Measurements from ENCODE around the gene MSX2. TPM values are rescaled to one million over a fixed set of nuclear protein-coding genes. Genes with fewer than 3 reads are reported as not detected.

MSX2 gene
- total RNA-seq, 1 experiment from 2014 or later, result not detected

DNA sequence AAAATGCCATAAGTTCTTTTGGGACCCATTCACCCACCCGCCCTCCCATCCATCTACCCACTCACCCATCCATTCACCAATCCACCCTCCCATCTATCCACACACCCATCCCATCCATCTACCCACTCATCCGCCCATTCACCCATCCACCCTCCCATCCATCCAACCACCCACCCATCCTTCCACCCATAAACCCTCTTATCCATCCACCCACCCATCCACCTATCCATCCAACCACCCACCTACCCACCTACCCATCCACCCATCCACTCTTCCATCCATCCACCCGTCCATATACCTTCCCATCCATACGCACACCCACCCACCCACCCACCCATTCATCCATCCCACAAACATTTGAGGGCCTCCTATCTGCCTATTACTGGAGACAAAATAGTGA lies 43.3 kb downstream of the MSX2 start:
- Histone ChIP-seq H3K4me1 (ENCODE audit: insufficient read depth, low read length, poor library complexity, severe bottlenecking) (no peaks in the 10 kb centered on the region), H3K4me3 (ENCODE audit: low read depth, low read length, poor library complexity, severe bottlenecking) (no peak overlapping the region), H3K36me3 (ENCODE audit: insufficient read depth, low read length, poor library complexity, severe bottlenecking) (no peaks in the 10 kb centered on the region), H3K27me3 (replicated peaks; ENCODE audit: insufficient read depth, low read depth, low read length, poor library complexity) (peaks cover 4% of the 10 kb centered on the region), H3K9me3 (ENCODE audit: low read depth, low read length, poor library complexity, severe bottlenecking) (no peaks in the 10 kb centered on the region), H3K27ac (ENCODE audit: low read depth, low read length, poor library complexity, severe bottlenecking) (no peak overlapping the region)
- DNase-seq (ENCODE audit: low spot score), result no peak
- ChIA-PET CTCF (no interaction called here), POLR2A (ENCODE audit: low non-redundant PET) (no interaction called here)
- intact Hi-C loops (cut with micrococcal nuclease; ENCODE audit: unreplicated experiment), result no loop called here
- TF ChIP-seq EZH2 (IDR thresholded peaks at IDR 0.05; ENCODE audit: borderline replicate concordance, low read depth, low read length, poor library complexity, severe bottlenecking), result no peak
- TF ChIP-seq, protein P1, sequence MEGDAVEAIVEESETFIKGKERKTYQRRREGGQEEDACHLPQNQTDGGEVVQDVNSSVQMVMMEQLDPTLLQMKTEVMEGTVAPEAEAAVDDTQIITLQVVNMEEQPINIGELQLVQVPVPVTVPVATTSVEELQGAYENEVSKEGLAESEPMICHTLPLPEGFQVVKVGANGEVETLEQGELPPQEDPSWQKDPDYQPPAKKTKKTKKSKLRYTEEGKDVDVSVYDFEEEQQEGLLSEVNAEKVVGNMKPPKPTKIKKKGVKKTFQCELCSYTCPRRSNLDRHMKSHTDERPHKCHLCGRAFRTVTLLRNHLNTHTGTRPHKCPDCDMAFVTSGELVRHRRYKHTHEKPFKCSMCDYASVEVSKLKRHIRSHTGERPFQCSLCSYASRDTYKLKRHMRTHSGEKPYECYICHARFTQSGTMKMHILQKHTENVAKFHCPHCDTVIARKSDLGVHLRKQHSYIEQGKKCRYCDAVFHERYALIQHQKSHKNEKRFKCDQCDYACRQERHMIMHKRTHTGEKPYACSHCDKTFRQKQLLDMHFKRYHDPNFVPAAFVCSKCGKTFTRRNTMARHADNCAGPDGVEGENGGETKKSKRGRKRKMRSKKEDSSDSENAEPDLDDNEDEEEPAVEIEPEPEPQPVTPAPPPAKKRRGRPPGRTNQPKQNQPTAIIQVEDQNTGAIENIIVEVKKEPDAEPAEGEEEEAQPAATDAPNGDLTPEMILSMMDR (conservative IDR thresholded peaks at IDR 0.05; ENCODE audit: low read depth, low read length), result no peak
- no TSS peak for BruUV-seq (replicated peaks)

DNA sequence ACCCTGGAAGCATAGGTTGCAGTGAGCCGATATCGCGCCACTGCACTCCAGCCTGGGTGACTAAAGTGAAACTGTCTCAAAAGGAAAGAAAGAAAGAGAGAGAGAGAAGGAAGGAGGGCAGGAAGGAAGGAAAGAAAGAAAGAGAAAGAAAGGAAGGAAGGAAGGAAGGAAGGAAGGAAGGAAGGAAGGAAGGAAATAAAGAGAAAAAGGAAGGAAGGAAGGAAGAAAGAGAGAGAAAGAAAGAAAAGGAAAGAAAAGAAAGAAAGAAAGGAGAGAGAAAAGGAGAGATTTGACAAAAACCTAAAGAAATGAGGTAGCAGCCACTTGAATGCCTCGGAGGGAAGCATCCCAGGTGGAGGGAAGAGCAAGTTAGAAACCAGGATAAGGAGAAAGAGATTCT lies 44.6 kb downstream of the MSX2 start:
- no peak overlapping the region for H3K27ac ChIP-seq (ENCODE audit: low read depth, low read length, poor library complexity, severe bottlenecking)
- intact Hi-C loops (cut with micrococcal nuclease; ENCODE audit: unreplicated experiment), result no loop called here
- TF ChIP-seq, protein P1 (conservative IDR thresholded peaks at IDR 0.05; ENCODE audit: low read depth, low read length), result no peak
- TF ChIP-seq EZH2 (IDR thresholded peaks at IDR 0.05; ENCODE audit: borderline replicate concordance, low read depth, low read length, poor library complexity, severe bottlenecking), result no peak
- BruUV-seq (replicated peaks), result no TSS peak
- ChIA-PET POLR2A (ENCODE audit: low non-redundant PET) (no interaction called here), CTCF (no interaction called here)
- H3K36me3 ChIP-seq (ENCODE audit: insufficient read depth, low read length, poor library complexity, severe bottlenecking), result no peaks in the 10 kb centered on the region
- no peak overlapping the region for H3K4me3 ChIP-seq (ENCODE audit: low read depth, low read length, poor library complexity, severe bottlenecking)
- no peak for DNase-seq (ENCODE audit: low spot score)
- no peaks in the 10 kb centered on the region for H3K9me3 ChIP-seq (ENCODE audit: low read depth, low read length, poor library complexity, severe bottlenecking)
- no peaks in the 10 kb centered on the region for H3K4me1 ChIP-seq (ENCODE audit: insufficient read depth, low read length, poor library complexity, severe bottlenecking)
- peaks cover 9% of the 10 kb centered on the region for H3K27me3 ChIP-seq (replicated peaks; ENCODE audit: insufficient read depth, low read depth, low read length, poor library complexity)

DNA sequence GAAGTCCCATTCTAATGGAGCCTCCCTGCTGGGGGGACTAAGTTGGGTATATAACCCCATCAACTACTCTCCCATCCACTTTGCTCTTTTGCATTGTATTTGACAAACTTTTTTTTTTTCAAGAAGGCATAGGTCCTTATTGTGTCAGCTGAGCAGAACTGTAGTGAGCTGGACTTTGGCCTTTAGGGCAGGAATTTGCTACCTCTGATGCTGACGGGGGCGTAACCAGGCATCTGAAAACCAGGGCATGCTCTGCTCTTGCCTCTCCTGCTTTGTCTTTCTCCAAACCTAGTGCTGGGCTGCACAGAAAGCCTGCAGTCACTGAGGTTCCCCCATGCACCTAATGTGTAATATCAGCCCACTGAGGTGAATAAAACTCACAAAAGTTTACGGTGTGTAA lies 49.0 kb downstream of the MSX2 start:
- Histone ChIP-seq H3K4me3 (ENCODE audit: low read depth, low read length, poor library complexity, severe bottlenecking) (no peak overlapping the region), H3K27ac (ENCODE audit: low read depth, low read length, poor library complexity, severe bottlenecking) (no peak overlapping the region), H3K9me3 (ENCODE audit: low read depth, low read length, poor library complexity, severe bottlenecking) (no peaks in the 10 kb centered on the region), H3K27me3 (replicated peaks; ENCODE audit: insufficient read depth, low read depth, low read length, poor library complexity) (peaks cover 21% of the 10 kb centered on the region), H3K4me1 (ENCODE audit: insufficient read depth, low read length, poor library complexity, severe bottlenecking) (no peaks in the 10 kb centered on the region), H3K36me3 (ENCODE audit: insufficient read depth, low read length, poor library complexity, severe bottlenecking) (no peaks in the 10 kb centered on the region)
- no peak for DNase-seq (ENCODE audit: low spot score)
- POLR2A ChIA-PET (ENCODE audit: low non-redundant PET), result no interaction called here
- CTCF ChIA-PET, result no interaction called here
- no TSS peak for BruUV-seq (replicated peaks)
- TF ChIP-seq EZH2 (IDR thresholded peaks at IDR 0.05; ENCODE audit: borderline replicate concordance, low read depth, low read length, poor library complexity, severe bottlenecking), result no peak
- TF ChIP-seq, protein P1 (conservative IDR thresholded peaks at IDR 0.05; ENCODE audit: low read depth, low read length), result no peak
- intact Hi-C loops (cut with micrococcal nuclease; ENCODE audit: unreplicated experiment), result no loop called here

All from A673 (cell line).